ENCODE data around the gene ACSL4. TPM values are rescaled to one million over a fixed set of nuclear protein-coding genes. Genes with fewer than 3 reads are reported as not detected.
"Not testable (repeated sequence)": the region's sequence is repeated elsewhere in the genome, so short reads cannot be mapped to it uniquely, and the experiment has no call there.

ACSL4 gene
- polyA plus RNA-seq, 1 donor from 2014 or later = 101 TPM

DNA sequence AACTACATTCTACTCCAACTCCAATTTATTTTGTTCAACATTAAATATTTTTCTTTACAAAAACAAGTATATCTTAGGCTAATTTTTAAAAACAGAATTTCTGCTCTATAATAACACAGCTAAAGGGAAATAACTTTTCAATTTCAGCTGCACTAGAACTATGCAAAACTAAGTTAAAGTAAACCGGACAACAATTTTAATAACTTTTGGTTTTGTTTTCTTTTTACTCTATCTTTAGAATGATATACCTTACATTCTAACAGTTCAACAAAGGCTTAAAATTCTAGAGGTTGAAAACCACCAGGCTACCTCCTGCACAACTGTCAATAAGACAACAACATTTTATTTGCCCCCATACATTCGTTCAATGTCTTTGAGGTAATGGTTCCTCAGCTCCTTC is 89.4 kb downstream of the ACSL4 start:
- Histone ChIP-seq H3K27ac (ENCODE audit: low read length) (no peak overlapping the region), H3K79me2 (replicated peaks; ENCODE audit: insufficient read depth, low read length) (no peaks in the 10 kb centered on the region), H4K20me1 (ENCODE audit: insufficient read depth) (no peaks in the 10 kb centered on the region), H2AFZ (ENCODE audit: low read depth, low read length) (no peak overlapping the region), H3K9me3 (ENCODE audit: low read length) (no peaks in the 10 kb centered on the region), H3K9me2 (ENCODE audit: insufficient read depth, low read length) (no peaks in the 10 kb centered on the region), H3K36me3 (ENCODE audit: insufficient read depth, low read length) (no peaks in the 10 kb centered on the region), H3K27me3 (ENCODE audit: insufficient read depth, low read depth, low read length) (no peaks in the 10 kb centered on the region), H3F3A (ENCODE audit: insufficient read depth, low read length, poor library complexity, severe bottlenecking) (no peaks in the 10 kb centered on the region), H3K9ac (ENCODE audit: low read length) (no peak overlapping the region), H3K4me2 (ENCODE audit: low read length) (no peak overlapping the region), H3K4me3 (ENCODE audit: low read length) (no peak overlapping the region)
- TF ChIP-seq POLR2AphosphoS5 (IDR thresholded peaks at IDR 0.05) = no peak
- TF ChIP-seq RAD21 (conservative IDR thresholded peaks at IDR 0.05) = no peak
- TF ChIP-seq MXI1 (conservative IDR thresholded peaks at IDR 0.05; ENCODE audit: poor library complexity, severe bottlenecking) = no peak

DNA sequence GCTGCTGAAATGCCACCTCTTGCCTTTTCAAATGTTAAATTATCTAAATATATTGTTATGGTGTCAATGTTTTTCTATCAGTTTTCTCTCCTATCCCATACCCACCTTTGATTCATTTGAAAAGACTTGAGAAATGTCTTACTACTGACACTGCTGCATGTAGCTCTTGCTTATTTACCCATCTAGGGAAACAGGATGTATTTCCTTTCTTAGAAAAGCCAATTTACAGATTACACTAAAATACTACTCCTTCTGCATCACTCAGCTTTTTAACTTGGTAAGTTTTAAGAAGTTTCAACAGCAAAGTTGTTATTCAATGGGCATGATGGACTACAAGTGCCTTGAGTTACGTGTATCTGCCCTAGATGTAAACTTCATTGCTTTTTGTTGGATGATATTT is 94.9 kb downstream of the ACSL4 start:
- H3K4me2 ChIP-seq (ENCODE audit: low read length) = no peak overlapping the region
- TF ChIP-seq EP300 (conservative IDR thresholded peaks at IDR 0.05; ENCODE audit: poor library complexity, severe bottlenecking) (no peak), RAD21 (conservative IDR thresholded peaks at IDR 0.05) (no peak), SMC3 (conservative IDR thresholded peaks at IDR 0.05; ENCODE audit: poor library complexity) (no peak), POLR2AphosphoS5 (IDR thresholded peaks at IDR 0.05) (no peak), MXI1 (conservative IDR thresholded peaks at IDR 0.05; ENCODE audit: poor library complexity, severe bottlenecking) (no peak), EZH2 (IDR thresholded peaks at IDR 0.05; ENCODE audit: borderline replicate concordance, insufficient read depth, low read length, poor library complexity, severe bottlenecking) (no peak), CTCF (IDR thresholded peaks at IDR 0.05; ENCODE audit: poor library complexity, severe bottlenecking) (no peak), TAF1 (IDR thresholded peaks at IDR 0.05; ENCODE audit: low read depth) (no peak)
- TF ChIP-seq, protein P1, sequence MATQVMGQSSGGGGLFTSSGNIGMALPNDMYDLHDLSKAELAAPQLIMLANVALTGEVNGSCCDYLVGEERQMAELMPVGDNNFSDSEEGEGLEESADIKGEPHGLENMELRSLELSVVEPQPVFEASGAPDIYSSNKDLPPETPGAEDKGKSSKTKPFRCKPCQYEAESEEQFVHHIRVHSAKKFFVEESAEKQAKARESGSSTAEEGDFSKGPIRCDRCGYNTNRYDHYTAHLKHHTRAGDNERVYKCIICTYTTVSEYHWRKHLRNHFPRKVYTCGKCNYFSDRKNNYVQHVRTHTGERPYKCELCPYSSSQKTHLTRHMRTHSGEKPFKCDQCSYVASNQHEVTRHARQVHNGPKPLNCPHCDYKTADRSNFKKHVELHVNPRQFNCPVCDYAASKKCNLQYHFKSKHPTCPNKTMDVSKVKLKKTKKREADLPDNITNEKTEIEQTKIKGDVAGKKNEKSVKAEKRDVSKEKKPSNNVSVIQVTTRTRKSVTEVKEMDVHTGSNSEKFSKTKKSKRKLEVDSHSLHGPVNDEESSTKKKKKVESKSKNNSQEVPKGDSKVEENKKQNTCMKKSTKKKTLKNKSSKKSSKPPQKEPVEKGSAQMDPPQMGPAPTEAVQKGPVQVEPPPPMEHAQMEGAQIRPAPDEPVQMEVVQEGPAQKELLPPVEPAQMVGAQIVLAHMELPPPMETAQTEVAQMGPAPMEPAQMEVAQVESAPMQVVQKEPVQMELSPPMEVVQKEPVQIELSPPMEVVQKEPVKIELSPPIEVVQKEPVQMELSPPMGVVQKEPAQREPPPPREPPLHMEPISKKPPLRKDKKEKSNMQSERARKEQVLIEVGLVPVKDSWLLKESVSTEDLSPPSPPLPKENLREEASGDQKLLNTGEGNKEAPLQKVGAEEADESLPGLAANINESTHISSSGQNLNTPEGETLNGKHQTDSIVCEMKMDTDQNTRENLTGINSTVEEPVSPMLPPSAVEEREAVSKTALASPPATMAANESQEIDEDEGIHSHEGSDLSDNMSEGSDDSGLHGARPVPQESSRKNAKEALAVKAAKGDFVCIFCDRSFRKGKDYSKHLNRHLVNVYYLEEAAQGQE (IDR thresholded peaks at IDR 0.05; ENCODE audit: borderline replicate concordance) = no peak
- no peaks in the 10 kb centered on the region for H3K27me3 ChIP-seq (ENCODE audit: insufficient read depth, low read depth, low read length)
- no peak overlapping the region for H3K27ac ChIP-seq (ENCODE audit: low read length)
- H3K9me3 ChIP-seq (ENCODE audit: low read length) = no peaks in the 10 kb centered on the region
- no peak overlapping the region for H2AFZ ChIP-seq (ENCODE audit: low read depth, low read length)
- no peaks in the 10 kb centered on the region for H3K36me3 ChIP-seq (ENCODE audit: insufficient read depth, low read length)
- H3F3A ChIP-seq (ENCODE audit: insufficient read depth, low read length, poor library complexity, severe bottlenecking) = no peaks in the 10 kb centered on the region
- no peaks in the 10 kb centered on the region for H3K79me2 ChIP-seq (replicated peaks; ENCODE audit: insufficient read depth, low read length)
- no peaks in the 10 kb centered on the region for H3K9me2 ChIP-seq (ENCODE audit: insufficient read depth, low read length)
- no peaks in the 10 kb centered on the region for H4K20me1 ChIP-seq (ENCODE audit: insufficient read depth)
- H3K4me3 ChIP-seq (ENCODE audit: low read length) = no peak overlapping the region
- no peak overlapping the region for H3K9ac ChIP-seq (ENCODE audit: low read length)

- H3K4me3 ChIP-seq (ENCODE audit: low read length); H3K79me2 ChIP-seq (replicated peaks; ENCODE audit: insufficient read depth, low read length); H3K36me3 ChIP-seq (ENCODE audit: insufficient read depth, low read length); H3K27ac ChIP-seq (ENCODE audit: low read length); H3K4me2 ChIP-seq (ENCODE audit: low read length); H3K27me3 ChIP-seq (ENCODE audit: insufficient read depth, low read depth, low read length); H4K20me1 ChIP-seq (ENCODE audit: insufficient read depth); H3K9me3 ChIP-seq (ENCODE audit: low read length); H3F3A ChIP-seq (ENCODE audit: insufficient read depth, low read length, poor library complexity, severe bottlenecking); H3K9ac ChIP-seq (ENCODE audit: low read length); H3K9me2 ChIP-seq (ENCODE audit: insufficient read depth, low read length); H2AFZ ChIP-seq (ENCODE audit: low read depth, low read length): not testable (repeated sequence)
Observed at GRCh38 chrX:109637477-109637876, 95.6 kb downstream of the ACSL4 start.
